Posterior cingulate gyrus (tissue), 11 donors: ENCODE results near the gene AHNAK2.

Experiments
- DNase-seq, 10 donors: peaks; one replicate each; pipeline versions ENCODE4 v3.0.0 to v3.0.0-alpha.2; 2020 to 2021; ENCODE audit warnings: mixed read lengths in 3 of 10
- intact Hi-C: fragments of 100-400 bp; cut with DNase I; formaldehyde crosslinking; loops from one replicate; pipeline ENCODE4 v1.15.1; 2023

AHNAK2 gene

DNA sequence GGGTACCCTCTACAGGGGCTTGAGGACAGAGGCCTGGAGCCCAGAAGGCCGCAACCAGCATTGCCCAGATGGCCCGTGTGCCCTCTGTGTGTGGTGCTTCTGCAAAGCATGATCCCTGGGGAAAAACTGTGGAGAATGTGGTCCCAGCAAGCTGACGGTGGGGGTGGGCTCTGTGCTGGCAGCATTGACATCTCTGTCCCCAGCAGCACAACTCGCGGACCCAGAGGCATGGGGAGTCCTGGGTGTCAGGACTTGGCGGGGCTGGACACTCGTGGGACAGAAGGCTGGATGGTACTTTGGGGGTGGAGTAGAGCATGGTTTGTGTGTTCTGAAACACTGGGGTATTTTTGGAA is 11.8 kb upstream of the AHNAK2 start:
- intact Hi-C loops, result no loop called here
- DNase-seq, result no peak

- peak in 1 of 10 donors; percentile 77 for DNase-seq
- intact Hi-C loops, result no loop called here
Observed at GRCh38 chr14:104989236-104989950, 11.2 kb upstream of the AHNAK2 start.

DNA sequence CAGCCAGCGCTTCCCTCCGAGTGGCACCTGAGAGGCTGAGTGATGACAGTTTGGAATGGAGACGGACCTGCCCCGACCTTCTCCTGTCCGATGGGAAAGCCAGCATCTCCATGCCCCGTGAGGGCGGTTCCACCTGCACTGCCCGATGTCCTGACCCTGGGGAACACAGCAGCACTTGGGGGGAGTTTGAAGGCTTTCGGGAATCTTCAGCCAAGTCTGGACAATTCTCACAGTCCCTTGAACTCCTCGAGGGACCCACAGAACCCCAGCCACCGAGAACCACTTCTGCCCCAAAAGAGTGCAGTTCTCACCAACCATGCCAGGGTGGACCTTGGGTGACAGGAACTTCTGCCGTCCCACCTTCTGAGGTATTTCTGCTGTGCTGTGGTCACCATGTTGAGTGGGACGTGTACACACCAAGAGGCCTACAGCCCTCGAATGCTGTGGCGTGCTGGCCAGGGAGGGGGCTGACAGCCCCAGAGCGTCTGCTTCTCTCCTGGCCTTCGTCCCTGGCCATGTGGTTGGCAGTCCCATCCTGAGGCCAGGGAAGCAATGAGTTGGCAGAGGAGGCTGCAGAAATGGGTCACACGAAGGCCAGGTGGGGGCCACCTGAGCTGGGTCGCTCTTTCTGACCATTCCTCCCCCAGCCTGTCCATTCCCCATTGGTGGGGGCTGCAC is 8.5 kb upstream of the AHNAK2 start:
- intact Hi-C loops, result no loop called here
- peak in 2 of 10 donors; percentile 5 to 66 for DNase-seq

DNA sequence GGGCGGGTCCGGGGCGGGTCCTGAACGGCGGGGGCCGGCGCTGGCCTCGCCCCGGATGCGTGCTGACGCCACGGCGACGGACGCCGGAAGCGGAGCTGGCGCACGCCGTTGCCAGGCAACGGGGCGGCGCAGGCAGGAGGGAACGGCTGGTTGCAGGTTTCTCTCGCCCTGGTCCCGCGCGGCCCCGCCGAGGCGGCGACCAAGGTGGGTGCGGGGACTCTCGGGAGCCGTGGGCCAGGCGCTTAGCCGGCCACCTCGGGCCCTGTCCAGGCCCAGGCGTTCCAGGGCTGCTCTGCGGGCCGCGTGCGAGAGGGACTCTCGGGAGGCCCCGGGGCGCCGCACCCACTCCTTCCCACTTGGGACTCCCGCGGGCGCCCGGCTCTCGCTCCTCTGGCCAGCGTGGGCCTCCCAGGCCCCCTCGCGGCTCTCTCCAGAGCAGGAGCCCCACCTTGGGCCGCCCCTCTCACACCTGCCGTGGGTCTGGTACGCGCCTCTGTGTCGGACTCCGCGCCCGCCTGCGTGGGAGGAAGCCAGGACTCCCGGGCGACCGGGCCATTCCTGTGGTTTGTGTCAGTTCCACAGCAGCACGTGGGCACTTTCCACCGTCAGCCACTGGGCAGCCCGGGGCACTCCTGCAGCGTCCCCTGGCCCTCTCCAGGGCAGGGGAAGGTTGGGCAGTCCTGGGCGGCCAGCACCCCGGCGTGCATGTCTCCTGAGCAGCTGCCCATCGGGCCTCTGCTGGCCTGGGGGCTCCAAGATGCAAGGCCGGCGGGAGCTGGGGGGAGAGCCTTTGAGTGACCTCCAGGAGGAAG is 7.7 kb upstream of the AHNAK2 start, which contains the start of gene CLBA1:
Gene CLBA1, plus strand, starts transcription at position 114 of the 812 bp plus-strand sequence. Its CDS starts 644 bp downstream, at position 758.
- intact Hi-C loops, result loop anchor here (1.0 kb wide), 1 partner anchor 35 kb away; the partner anchor contains the start of gene CDCA4

GRCh38 chr14:104984056-104984894 is 6.1 kb upstream of the AHNAK2 start:
- intact Hi-C loops, result no loop called here
- DNase-seq, result peak in 2 of 10 donors; percentile 66 to 70

More for the DNA sequence above, 7.7 kb upstream of the AHNAK2 start, which contains the start of gene CLBA1:
- peak; percentile 75 to 99 (median 88) for DNase-seq

DNA sequence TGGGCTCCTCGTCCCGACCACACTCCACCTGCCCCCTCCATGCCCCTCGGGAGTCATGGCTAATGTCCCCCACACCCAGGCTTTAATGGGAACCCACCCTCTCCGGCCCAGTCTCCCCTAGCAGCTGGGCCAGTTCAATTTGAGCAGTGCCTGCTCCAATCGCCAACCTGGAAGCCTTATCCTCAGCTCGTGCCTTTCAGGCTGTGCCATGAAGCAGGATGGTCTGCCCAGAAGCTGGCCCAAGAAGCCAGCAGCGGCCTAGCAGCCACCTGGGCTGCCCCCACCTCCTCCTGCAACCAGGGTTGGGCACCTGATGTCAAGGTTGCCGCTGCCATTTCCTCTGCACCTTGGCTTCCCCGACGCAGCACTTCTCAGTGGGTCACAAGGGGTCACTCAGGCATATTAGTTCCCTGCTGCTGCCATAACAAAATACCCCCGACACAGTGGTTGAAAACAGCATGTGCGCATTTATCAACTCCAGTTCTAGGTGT is 5.1 kb upstream of the AHNAK2 start:
- DNase-seq, result peak in 3 of 10 donors; percentile 12 to 66 (median 56)
- intact Hi-C loops, result no loop called here

GRCh38 chr14:104982548-104983230 is 4.5 kb upstream of the AHNAK2 start:
- DNase-seq, result peak in 4 of 10 donors; percentile 17 to 78 (median 49)
- intact Hi-C loops, result no loop called here

- intact Hi-C loops, result no loop called here
- DNase-seq, result peak in 5 of 10 donors; percentile 28 to 92 (median 80)
Observed at GRCh38 chr14:104981699-104982541, 3.7 kb upstream of the AHNAK2 start.

DNA sequence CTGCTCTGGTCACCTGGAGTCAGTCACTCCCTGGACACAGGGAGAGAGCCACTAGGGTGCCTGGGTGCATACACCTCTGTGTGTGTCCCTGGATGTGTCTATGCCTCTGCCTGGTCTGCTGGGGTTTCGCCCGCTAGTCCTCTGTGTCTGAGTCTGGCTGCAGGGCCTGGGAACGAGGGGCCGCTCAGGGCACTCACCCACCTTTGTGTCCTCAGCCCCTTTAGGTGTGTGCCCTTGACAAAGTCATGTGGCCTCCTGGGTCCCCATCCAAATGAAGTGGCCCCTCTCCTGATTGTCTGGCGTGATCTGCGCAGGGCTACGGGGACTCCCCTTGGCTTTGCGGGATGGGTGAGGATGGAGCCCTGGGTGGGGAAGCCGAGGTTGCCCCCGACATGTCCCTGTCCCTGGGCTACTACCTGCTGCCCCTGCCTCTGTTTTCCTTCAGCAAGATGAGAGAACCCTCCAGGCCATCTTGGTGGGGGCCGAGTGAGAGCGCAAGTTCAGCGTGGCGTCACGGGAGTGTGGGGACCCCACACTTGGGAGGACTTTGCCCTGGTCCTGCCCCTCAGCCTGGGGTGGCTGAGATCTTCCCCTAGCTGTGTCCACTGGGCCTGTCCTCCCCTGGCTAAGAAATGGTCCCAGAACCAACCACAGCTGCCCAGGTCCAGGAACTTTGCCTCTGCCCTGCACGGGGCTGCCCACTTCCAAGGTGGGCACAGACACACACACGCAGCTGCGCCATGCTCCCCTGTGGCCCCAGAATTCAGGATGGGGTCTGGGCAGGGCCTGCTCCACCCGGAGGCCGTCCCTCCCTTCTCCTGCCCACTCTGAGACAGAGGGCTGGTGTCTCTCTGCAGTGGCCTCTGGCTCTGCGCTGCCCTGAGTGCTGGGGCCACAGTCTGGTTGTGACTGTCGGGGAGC is 2.7 kb upstream of the AHNAK2 start:
- intact Hi-C loops, result no loop called here

DNA sequence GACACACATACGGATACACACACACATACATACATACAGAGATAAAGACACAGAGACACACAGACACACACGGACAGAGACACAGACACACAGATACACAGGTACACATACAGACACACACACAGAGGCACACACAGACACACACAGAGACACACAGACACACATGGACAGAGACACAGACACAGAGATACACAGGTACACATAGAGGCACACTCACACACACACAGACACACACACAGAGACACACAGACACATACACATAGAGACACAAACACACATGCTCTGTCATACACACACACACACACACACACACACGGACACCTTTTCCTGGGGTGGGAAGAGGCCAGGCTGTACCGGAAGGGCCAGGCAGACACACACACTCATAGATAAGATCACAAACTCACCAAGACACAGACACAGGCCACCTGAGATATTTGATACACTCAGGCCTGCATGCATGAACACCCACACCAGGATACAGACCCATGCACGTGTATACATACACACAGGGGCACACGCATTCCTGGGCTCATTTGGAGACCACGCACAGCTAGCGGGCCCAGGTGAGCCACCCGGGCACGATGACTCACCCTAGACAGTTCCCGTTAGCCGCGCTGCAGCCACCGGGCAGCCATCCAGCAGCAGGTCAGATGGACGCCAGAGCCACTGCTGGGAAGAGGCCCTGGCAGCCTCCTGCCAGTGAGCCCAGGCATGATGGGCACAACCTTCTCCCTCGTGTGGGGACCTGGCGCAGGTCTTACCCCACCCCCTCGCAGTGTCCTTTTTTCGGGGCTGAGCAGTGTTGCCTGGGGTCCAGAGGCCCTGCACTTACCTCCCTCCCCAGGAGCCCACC is 1.8 kb upstream of the AHNAK2 start:
- intact Hi-C loops, result no loop called here
- DNase-seq, result peak in 4 of 10 donors; percentile 27 to 87 (median 68)

More for the DNA sequence above, 2.7 kb upstream of the AHNAK2 start:
- peak in 4 of 10 donors; percentile 18 to 71 (median 63) for DNase-seq

GRCh38 chr14:104978746-104979691 is 845 bp upstream of the AHNAK2 start:
- peak in 4 of 10 donors; percentile 26 to 78 (median 74) for DNase-seq
- intact Hi-C loops, result no loop called here

DNA sequence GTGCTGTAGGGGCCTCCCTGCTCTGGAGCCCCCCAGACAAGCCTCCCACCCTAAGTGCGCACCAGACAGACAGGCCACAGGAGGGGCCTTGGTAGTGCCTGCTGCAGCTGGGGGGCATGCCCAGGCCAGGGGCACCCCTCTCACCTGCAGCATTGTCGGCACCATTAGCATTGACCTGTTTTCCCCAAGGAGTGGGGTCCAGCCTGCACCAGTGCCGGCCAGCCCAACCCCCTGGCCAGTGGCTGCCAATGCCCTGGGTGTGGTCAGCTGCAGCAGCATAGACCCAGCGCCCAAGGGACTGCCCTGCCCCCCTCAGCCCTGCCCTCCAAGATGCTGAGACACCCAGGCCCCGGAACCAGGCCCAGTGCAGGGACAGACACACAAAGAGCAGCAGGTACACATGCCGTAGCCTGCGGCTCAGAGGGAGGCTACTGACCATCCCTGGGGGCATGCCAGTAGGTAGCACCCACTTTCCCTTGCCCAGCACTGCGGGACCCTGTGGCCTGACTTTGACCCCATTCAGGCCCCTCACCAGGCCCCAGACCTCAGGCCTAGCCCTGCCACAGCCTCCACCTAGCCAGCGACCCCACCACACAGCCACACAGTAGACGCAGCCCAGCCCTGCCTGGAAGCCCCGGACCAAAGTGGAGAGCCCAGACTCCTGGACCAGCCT is 1.0 kb downstream of the AHNAK2 start:
- peak in 4 of 10 donors; percentile 23 to 83 (median 70) for DNase-seq
- intact Hi-C loops, result no loop called here

DNA sequence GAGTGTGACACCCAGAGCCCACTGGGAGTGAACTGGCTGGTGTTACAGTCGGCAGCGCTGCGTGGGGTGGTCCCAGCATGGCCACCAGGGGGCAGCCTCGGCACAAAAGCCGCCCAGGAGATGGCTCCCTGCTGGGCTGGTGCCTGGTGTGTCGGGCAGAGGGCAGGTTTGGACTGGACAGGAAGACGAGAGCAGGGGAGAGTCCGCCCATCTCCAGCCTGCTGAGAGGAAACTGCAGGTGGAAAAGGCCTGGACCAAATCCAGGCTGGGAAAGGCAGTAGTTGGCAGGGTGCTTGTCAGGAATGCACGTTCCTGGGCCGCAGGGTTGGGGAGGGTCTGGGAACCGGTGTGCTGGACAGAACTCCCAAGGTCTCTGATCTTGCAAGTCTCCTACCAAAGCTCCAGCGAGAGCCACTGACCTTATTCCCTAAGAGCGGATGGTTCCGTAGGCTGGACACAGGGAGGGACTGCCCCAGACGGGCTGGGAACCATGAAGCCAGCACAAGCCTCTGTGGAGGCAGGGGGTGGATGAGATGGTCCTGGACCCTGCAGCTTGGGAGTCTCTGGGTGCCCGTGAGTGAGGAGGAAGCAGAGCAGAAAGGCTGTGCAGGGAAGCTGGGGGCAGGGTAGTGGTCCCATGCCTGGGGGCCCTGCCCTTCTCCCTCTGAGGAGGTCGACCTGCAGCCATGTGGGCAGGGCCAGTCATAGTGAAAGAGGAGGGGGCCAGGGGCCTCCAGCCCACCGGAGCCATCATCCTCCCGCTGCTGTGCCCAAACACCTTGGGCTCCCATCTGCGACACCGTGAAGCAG is 1.8 kb downstream of the AHNAK2 start:
- DNase-seq, result peak; percentile 50 to 96 (median 76)
- intact Hi-C loops, result loop anchor here (1.0 kb wide), 1 partner anchor 69 kb away; no protein-coding TSS in a partner anchor
